Fibroblast of mammary gland (primary cell): ENCODE results near the gene ABLIM1.

Experiments
- DNase-seq: peaks from one replicate; pipeline ENCODE4 v3.0.0-alpha.2; 2010; ENCODE audit warnings: low read depth
- H3K4me3 ChIP-seq: 2 replicates; pipeline ENCODE4 v1.5.1; 2011; ENCODE audit warnings: low read depth, mild to moderate bottlenecking, low read length, moderate library complexity; ENCODE audit not compliant: control insufficient read depth
- TF ChIP-seq, protein P1 (sequence below): conservative IDR thresholded peaks from 2 replicates; pipeline ENCODE4 v1.5.1; 2011; ENCODE audit warnings: low read depth, low read length, inconsistent platforms; ENCODE audit not compliant: control insufficient read depth, insufficient read depth

The ABLIM1 gene

GRCh38 chr10:114649217-114649903, 8.7 kb downstream of the ABLIM1 start:
- no peak for DNase-seq
- no peak overlapping the region for H3K4me3 ChIP-seq
- TF ChIP-seq, protein P1, sequence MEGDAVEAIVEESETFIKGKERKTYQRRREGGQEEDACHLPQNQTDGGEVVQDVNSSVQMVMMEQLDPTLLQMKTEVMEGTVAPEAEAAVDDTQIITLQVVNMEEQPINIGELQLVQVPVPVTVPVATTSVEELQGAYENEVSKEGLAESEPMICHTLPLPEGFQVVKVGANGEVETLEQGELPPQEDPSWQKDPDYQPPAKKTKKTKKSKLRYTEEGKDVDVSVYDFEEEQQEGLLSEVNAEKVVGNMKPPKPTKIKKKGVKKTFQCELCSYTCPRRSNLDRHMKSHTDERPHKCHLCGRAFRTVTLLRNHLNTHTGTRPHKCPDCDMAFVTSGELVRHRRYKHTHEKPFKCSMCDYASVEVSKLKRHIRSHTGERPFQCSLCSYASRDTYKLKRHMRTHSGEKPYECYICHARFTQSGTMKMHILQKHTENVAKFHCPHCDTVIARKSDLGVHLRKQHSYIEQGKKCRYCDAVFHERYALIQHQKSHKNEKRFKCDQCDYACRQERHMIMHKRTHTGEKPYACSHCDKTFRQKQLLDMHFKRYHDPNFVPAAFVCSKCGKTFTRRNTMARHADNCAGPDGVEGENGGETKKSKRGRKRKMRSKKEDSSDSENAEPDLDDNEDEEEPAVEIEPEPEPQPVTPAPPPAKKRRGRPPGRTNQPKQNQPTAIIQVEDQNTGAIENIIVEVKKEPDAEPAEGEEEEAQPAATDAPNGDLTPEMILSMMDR: no peak

GRCh38 chr10:114648368-114648767, 9.7 kb downstream of the ABLIM1 start:
- DNase-seq: peak; percentile 38
- no peak overlapping the region for H3K4me3 ChIP-seq
- TF ChIP-seq, protein P1: no peak

DNA sequence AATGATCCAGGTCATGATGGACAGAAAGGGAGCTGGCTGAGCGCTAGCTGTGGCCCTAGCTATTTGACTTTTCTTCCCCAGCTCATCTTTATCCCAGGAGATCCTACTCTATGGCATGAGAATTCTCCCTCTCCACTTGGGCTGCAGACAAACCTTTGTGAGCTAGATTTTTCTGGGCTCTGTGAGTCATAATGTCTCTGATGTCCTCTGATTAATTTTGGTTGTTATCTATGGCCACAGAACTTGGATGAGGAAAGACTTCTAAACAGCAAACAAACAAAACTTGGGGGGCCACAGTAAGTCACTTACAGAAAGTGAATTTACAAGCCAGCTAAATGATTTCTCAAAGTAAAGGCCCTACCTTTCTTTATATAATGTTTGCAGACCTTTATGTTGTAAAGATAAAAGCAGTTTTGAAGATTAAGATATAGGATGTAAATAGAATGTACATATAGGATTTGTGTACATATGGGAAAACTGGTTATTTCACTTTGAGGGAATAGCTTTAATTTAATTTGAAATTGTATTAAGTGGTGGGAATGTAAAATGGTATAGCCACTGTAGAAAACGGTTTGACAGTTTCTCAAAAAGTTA, 10.4 kb downstream of the ABLIM1 start:
- DNase-seq: peak; percentile 16
- TF ChIP-seq, protein P1: no peak
- H3K4me3 ChIP-seq: no peak overlapping the region

GRCh38 chr10:114646426-114646825, 11.6 kb downstream of the ABLIM1 start:
- TF ChIP-seq, protein P1: no peak
- H3K4me3 ChIP-seq: no peak overlapping the region
- DNase-seq: no peak

GRCh38 chr10:114645706-114646105, 12.4 kb downstream of the ABLIM1 start:
- DNase-seq: no peak
- TF ChIP-seq, protein P1: no peak
- no peak overlapping the region for H3K4me3 ChIP-seq

- TF ChIP-seq, protein P1: no peak
- H3K4me3 ChIP-seq: no peak overlapping the region
- DNase-seq: no peak
These were observed 14.9 kb downstream of the ABLIM1 start for GRCh38 chr10:114643158-114643557.
